Fibroblast of lung (primary cell): ENCODE results near the gene OR56B1. TPM values are rescaled to one million over a fixed set of nuclear protein-coding genes. Genes with fewer than 3 reads are reported as not detected.
"Not testable (repeated sequence)": the region's sequence is repeated elsewhere in the genome, so short reads cannot be mapped to it uniquely, and the experiment has no call there.

Source experiments
- DNase-seq, 2 donors: peaks; one replicate each; pipeline versions ENCODE4 v3.0.0 to v3.0.0-alpha.2; 2010; ENCODE audit warnings: low read depth in 2 of 2
- H2AFZ ChIP-seq: 2 replicates; pipeline ENCODE4 v1.5.1; 2012; ENCODE audit warnings: low read length, control low read depth, inconsistent platforms
- H3K27ac ChIP-seq: 2 replicates; pipeline ENCODE4 v1.5.1; 2011; ENCODE audit warnings: low read length, control low read depth; ENCODE audit not compliant: insufficient read depth
- H3K27me3 ChIP-seq: 2 replicates; pipeline ENCODE4 v1.5.1; 2011; ENCODE audit warnings: mild to moderate bottlenecking, low read length; ENCODE audit not compliant: control insufficient read depth, insufficient read depth
- H3K36me3 ChIP-seq: 2 replicates; pipeline ENCODE4 v1.5.1; 2011; ENCODE audit warnings: low read length; ENCODE audit not compliant: control insufficient read depth, insufficient read depth
- H3K4me1 ChIP-seq: 2 replicates; pipeline ENCODE4 v1.5.1; 2011; ENCODE audit warnings: low read length; ENCODE audit not compliant: control insufficient read depth, insufficient read depth; ENCODE audit errors: extremely low read depth
- H3K4me2 ChIP-seq: 2 replicates; pipeline ENCODE4 v1.5.1; 2011; ENCODE audit warnings: low read length, control low read depth; ENCODE audit not compliant: insufficient read depth; ENCODE audit errors: extremely low read depth
- H3K4me3 ChIP-seq, 4 experiments: fragments of 200-600 bp in 1 of 4; sonication (generic) in 1 of 4; replicated peaks in 1 of 4; 2 replicates each; pipeline ENCODE4 v1.5.1; 2011 to 2016; ENCODE audit warnings: low read length in 4 of 4, low read depth in 3 of 4, mild to moderate bottlenecking in 3 of 4, control low read depth in 2 of 4, inconsistent platforms in 1 of 4, mixed read lengths in 1 of 4; ENCODE audit not compliant: insufficient read depth in 1 of 4; ENCODE audit errors: control extremely low read depth in 1 of 4
- H3K79me2 ChIP-seq: 2 replicates; pipeline ENCODE4 v1.5.1; 2012; ENCODE audit warnings: mild to moderate bottlenecking, low read length, inconsistent platforms; ENCODE audit not compliant: control insufficient read depth, insufficient read depth
- H3K9ac ChIP-seq: 2 replicates; pipeline ENCODE4 v1.5.1; 2011; ENCODE audit warnings: mild to moderate bottlenecking, low read length, control low read depth; ENCODE audit not compliant: insufficient read depth
- H3K9me3 ChIP-seq: 2 replicates; pipeline ENCODE4 v1.5.1; 2012; ENCODE audit warnings: low read depth, low read length; ENCODE audit not compliant: control insufficient read depth, insufficient read depth
- H4K20me1 ChIP-seq: 2 replicates; pipeline ENCODE4 v1.5.1; 2011; ENCODE audit warnings: low read length; ENCODE audit not compliant: control insufficient read depth, insufficient read depth; ENCODE audit errors: extremely low read depth
- CTCF ChIP-seq, 2 donors: IDR thresholded peaks in 1 of 2; conservative IDR thresholded peaks in 1 of 2; 1 replicate in 1 of 2; 2 replicates in 1 of 2; pipeline ENCODE4 v1.5.1; 2011 to 2012; ENCODE audit warnings: low read length in 2 of 2, control low read depth in 1 of 2, inconsistent platforms in 1 of 2, low read depth in 1 of 2, mild to moderate bottlenecking in 1 of 2
- EZH2 ChIP-seq: IDR thresholded peaks from 2 replicates; pipeline ENCODE4 v1.5.1; 2012; ENCODE audit warnings: low read length, control low read depth, mild to moderate bottlenecking; ENCODE audit errors: missing control alignments
- polyA plus RNA-seq, 2 donors: library from polyadenylated mRNA; depleted of rRNA in 1 of 2; stranded (reverse) in 1 of 2; unstranded in 1 of 2; fragments of >200 nt; gene quantifications; 2 replicates each; pipeline ENCODE4 v1.2.1, GENCODE V29; 2011 to 2012; ENCODE audit warnings: missing spikeins in 1 of 2
- total RNA-seq: library from RNA; depleted of rRNA; stranded (reverse); fragments of >200 nt; gene quantifications from 2 replicates; pipeline ENCODE4 v1.2.1, GENCODE V29; 2014

The OR56B1 gene
- total and polyA plus RNA-seq, 2 donors (not counting 1 experiment from before 2014, with no cell fraction given): not detected

GRCh38 chr11:5690216-5690615, 46.0 kb upstream of the OR56B1 start:
- Histone ChIP-seq H4K20me1 (no peaks in the 10 kb centered on the region), H3K9me3 (no peaks in the 10 kb centered on the region), H2AFZ (peak overlapping the region; percentile 51), H3K27me3 (no peaks in the 10 kb centered on the region), H3K79me2 (peaks cover 6% of the 10 kb centered on the region), H3K27ac (peak overlapping the region; percentile 88), H3K4me3 (peak overlapping the region; percentile 46 to 64 (median 56)), H3K9ac (peak overlapping the region; percentile 68), H3K36me3 (peaks cover 2% of the 10 kb centered on the region), H3K4me1 (peaks cover 9% of the 10 kb centered on the region), H3K4me2 (peak overlapping the region; percentile 98)
- peak; percentile 36 to 51 for DNase-seq
- no peak for TF ChIP-seq CTCF (conservative IDR thresholded peaks at IDR 0.05 in 1 of 2, IDR thresholded peaks at IDR 0.05 in 1 of 2; ENCODE audit: low read depth in 1 of 2, low read length in 2 of 2)
- no peak for TF ChIP-seq EZH2

- Histone ChIP-seq H3K4me1 (peaks cover 9% of the 10 kb centered on the region), H3K9ac (peak overlapping the region; percentile 68), H3K9me3 (no peaks in the 10 kb centered on the region), H2AFZ (peak overlapping the region; percentile 64), H3K27me3 (no peaks in the 10 kb centered on the region), H3K4me2 (peak overlapping the region; percentile 98), H3K4me3 (peak overlapping the region; percentile 46 to 64 (median 56)), H3K36me3 (peaks cover 2% of the 10 kb centered on the region), H4K20me1 (no peaks in the 10 kb centered on the region), H3K79me2 (peaks cover 6% of the 10 kb centered on the region), H3K27ac (peak overlapping the region; percentile 88)
- DNase-seq: peak; percentile 34 to 41
- TF ChIP-seq EZH2 (no peak), CTCF (conservative IDR thresholded peaks at IDR 0.05 in 1 of 2, IDR thresholded peaks at IDR 0.05 in 1 of 2; ENCODE audit: low read depth in 1 of 2, low read length in 2 of 2) (no peak)
Measured at GRCh38 chr11:5690736-5691135, 45.5 kb upstream of the OR56B1 start.

GRCh38 chr11:5691238-5691963, 44.8 kb upstream of the OR56B1 start:
- not testable (repeated sequence) for H3K4me1 ChIP-seq, H4K20me1 ChIP-seq, H3K9me3 ChIP-seq, DNase-seq, H3K36me3 ChIP-seq, H3K27me3 ChIP-seq, H3K79me2 ChIP-seq, H2AFZ ChIP-seq
- Histone ChIP-seq H3K4me2 (peak overlapping the region; percentile 98), H3K9ac (peak overlapping the region; percentile 68), H3K27ac (peak overlapping the region; percentile 88), H3K4me3 (peak overlapping the region; percentile 46 to 64 (median 56))
